Measurements from ENCODE around the gene DIPK1C.

DIPK1C gene

DNA sequence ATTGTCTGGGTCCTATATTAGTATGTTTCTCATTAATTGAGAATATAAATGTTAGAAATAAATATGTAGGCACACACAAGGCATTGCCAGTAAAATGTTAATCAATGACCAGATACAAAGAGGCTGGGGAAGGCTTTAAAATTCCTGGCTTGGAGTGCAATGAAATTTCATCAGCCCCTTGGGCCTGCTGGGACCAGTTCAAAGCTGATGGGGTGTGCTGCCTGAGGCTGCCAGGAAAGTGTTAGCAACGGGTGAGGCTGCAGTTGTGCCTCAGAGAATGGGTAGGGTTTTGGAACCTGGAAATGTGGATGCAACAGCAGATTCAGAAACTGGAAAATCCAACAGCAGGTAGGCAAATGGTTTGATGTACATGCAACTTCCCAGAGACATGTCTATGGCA, 68.9 kb downstream of the DIPK1C start:
- no peak for TF ChIP-seq CTCF (conservative IDR thresholded peaks at IDR 0.05)
- H3K27ac ChIP-seq = no peak overlapping the region

GRCh38 chr18:74387383-74387782, 69.7 kb downstream of the DIPK1C start:
- no peak overlapping the region for H3K27ac ChIP-seq
- TF ChIP-seq CTCF (conservative IDR thresholded peaks at IDR 0.05) = no peak

All from VCaP (cell line).